NOMO-1 treated with DMSO at 0.1 percent for 48 hours (cell line): ENCODE data around the gene SLC45A3.
"Not testable (repeated sequence)": the region's sequence is repeated elsewhere in the genome, so short reads cannot be mapped to it uniquely, and the experiment has no call there.

ENCODE experiments used
- DNase-seq: peaks from one replicate; lab custom pipeline; 2025; ENCODE audit not compliant: unreplicated experiment; lab: John Stamatoyannopoulos, UW

SLC45A3 gene

GRCh38 chr1:205637854-205638468, 42.3 kb downstream of the SLC45A3 start:
- DNase-seq: no peak

DNA sequence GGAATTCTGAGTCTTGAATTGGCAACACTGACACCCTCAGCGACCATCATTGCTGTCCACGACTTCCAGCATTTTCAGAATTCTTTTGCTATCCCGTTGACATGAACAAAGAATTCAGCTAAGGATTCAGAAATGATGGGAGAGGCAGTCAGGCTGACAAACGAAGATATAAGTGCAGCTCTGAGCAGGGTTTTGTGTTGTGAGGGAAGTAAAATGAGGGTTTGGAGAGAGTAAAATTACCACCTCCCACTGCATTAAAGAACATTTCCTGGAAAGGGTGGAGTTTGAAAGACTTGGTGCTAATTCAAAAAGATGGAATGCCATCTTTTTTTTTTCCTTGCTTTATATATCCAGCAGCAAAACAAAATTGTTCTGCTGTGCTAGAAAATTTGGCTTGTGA, 43.6 kb downstream of the SLC45A3 start:
- DNase-seq: no peak

- DNase-seq: not testable (repeated sequence)
Observed at GRCh38 chr1:205636138-205636530, 44.2 kb downstream of the SLC45A3 start.

DNA sequence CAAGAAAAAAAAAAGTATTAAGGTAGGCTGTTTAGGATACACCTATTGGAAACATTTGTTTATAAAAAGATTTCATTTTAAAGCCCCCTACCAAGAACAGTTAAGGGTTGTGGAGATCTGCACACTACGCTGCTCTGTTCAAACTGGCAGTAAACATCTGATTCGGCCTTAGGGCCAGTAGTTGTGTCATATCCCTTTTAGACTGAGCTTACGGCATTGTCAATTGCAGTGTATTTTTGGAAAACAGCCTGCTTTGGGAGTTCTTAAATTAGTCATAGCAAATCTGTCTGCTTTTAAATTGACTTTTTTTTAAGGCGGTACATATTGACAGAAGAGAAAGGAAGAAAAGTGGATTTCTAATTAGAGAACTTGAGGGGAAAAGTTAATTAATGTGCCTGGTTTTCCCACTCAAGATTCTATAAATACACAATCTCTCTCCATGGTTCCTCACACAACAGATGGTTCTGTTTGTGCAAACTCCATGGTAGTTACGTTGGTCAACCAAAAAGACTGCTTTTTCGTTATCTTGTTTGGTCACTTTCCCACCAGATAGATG, 46.8 kb downstream of the SLC45A3 start:
- peak; percentile 30 for DNase-seq

- DNase-seq: no peak
Observed at GRCh38 chr1:205632669-205633169, 47.6 kb downstream of the SLC45A3 start.

DNA sequence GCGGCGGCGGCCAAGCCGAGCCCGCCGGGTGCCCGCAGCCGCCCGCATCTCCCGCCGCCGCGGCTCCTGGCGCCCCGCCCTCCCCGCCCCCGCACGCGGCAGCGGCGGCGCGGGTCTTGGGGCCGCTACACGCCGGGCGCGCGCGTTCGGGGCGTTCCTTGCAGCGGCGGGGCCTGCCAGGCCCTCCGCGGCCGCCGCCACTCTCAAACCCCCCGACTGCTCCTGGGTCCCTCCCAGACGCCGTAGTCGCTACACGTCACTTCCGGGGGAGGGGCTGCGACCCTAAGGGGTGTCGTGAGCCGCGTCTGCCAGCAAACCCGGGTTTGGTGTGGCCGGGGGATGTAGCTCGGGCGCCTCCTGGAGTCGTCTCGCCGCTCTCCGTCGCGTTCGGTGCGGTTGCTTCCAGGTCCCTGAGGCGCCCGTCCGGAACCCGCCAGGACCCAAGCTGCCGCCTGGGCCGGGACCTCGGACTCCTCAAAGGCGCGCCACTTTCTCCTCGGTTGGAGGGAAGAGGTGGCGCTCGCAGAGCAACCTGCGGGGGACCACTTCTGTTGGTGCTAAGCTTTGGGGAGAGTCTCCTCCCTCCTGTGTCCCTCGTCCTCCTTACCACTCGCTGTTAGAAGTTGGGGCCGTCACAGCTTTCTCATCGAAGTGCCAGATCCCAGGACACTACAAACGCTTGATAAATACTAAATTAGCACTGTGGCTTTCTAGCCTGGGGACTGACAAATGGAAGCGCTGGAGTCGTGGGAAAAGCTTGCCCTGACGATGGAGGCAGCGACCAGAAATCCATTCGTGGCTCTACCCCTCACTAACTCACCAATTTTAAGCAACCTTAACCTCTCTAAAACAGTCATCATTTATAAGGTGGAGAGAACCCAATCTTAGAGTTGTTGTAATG, 48.3 kb downstream of the SLC45A3 start, which contains the start of gene ELK4:
TSS of gene ELK4 (minus strand) at position 244 of the 901 bp plus-strand sequence. CDS start 8,129 bp downstream, outside the sequence.
- peak; percentile 94 for DNase-seq

- DNase-seq: peak; percentile 90
Observed at GRCh38 chr1:205631010-205631767, 49.1 kb downstream of the SLC45A3 start.

DNA sequence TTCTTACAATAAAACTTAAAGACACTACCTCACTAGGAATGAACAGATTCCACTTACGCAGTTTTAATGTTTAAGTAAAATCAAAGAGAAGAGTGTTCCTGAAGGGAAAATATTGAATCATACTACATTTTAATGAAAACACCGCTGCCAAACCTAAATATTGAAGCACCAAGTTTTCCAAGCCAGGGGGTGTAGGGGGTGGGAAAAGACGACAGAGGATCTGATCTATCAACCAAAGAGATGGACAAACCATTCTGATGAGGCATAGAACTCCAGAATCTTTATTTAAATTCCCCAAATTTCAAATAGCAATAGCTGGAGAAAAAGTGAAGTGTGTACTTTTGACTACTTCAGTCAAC, 49.7 kb downstream of the SLC45A3 start:
- DNase-seq: no peak

DNA sequence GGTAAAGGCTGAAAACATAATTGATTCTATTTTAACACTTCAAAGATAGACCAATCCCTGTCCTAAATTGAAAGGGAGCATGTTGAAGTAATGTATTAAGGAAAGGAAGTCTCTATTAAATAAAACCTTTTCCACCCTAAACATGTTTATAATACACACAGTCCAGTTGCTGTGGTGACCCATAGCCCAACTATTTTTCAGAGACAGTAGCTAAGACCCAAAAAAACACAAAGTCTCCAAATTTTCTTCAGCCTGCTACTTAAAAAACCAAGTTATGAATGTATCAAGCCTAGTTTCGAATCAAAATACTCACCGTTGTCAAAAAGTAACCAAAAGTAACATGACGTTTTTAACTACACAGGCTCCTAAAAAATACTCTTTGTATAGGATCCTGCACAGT, 50.1 kb downstream of the SLC45A3 start:
- no peak for DNase-seq

GRCh38 chr1:205629751-205630150, 50.6 kb downstream of the SLC45A3 start:
- DNase-seq: no peak

DNA sequence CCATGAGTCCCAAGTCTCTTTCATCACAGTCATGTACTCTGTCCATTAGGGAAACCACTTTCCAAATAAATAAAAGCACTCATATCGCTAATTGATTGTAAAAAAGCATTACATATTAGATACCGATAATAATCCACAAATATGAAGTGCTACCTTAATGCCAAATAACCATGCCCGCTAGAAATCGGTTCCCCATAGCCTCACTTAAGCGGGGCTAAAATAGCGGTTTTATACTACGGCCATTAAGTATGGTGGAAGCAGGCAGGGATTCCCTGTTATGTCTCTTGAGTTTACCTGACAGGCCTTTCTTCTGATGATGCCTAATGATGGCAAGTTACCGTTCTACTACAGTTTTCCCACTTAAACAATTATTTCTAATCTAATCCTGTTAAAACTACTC, 52.4 kb downstream of the SLC45A3 start:
- no peak for DNase-seq

DNA sequence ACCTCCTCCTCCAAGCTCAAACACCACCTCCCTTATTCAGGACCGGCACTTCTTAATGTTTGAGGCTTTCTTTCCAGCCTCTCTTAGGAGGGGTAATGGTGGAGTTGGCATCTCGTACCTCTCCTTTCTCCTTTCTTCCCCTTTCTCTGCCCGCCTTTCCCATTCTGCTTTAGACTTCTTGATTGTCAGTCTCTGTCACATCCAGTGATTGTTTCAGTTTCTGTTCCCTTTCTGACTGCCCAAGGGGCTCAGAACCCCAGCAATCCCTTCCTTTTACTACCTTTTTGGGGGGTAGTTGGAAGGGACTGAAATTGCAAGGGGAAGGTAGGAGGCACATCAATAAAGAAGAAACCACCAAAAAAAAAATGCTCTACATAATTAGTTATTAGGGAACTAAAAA, 54.1 kb downstream of the SLC45A3 start:
- DNase-seq: peak; percentile 64

GRCh38 chr1:205623646-205624045, 56.7 kb downstream of the SLC45A3 start:
- no peak for DNase-seq

DNA sequence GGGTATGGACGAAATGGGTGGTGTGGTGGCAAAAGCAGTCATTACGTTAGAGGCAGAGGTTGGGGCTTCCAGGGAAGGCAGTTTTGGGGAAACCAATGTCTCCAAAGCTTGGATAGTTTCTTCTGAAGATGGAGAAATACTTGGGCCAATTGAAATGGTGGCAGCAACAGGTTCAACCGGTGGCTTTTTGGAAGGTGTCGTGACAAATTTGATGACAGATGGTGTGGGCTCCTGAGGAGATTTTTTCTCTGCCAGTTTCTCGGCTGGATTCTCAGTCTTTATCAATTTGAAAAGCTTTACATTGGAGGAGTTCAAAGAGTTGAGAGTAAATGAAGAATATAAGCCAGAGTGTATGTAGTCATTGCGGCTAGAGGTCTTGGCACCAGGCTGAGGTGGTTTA, 60.0 kb downstream of the SLC45A3 start:
- DNase-seq: no peak

DNA sequence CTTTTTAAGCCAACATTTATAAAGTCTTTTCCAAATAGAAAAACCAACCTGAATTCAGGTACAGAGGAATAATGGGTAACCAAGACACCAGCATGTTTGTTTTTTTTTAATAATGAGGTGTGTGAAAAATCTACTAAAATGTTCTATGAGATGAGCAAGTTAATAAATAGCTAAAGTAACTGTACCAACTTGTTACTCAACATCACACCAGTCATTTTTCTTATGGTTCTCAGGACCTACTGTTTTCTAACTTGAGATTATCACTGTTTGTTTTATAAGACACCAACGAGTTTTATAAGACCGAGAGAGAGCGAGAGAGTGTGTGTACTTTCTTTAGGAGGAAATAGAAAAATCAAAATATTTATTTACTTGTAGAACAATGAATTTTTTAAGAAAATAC, 60.9 kb downstream of the SLC45A3 start:
- no peak for DNase-seq

GRCh38 chr1:205616563-205617293, 63.6 kb downstream of the SLC45A3 start:
- DNase-seq: no peak

DNA sequence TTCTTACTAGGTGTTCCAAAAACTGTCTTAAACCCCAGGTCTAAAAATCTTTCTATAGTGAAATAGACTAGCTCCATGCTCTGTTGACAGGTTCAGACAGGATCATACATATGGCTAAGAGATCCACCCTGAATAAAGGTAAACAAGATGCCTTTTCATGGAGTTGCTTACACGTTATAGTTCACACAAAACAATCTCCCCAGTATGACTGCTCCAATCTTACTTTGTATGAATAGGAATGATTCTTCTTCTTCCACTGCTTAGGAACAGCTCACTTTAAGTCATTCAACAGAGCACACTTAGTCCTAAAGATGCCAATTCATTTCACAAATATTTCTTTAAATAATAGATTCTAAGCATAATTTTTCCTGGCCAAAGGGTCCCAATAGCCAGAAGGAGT, 64.5 kb downstream of the SLC45A3 start:
- no peak for DNase-seq

- no peak for DNase-seq
Observed at GRCh38 chr1:205613854-205614412, 66.4 kb downstream of the SLC45A3 start.

DNA sequence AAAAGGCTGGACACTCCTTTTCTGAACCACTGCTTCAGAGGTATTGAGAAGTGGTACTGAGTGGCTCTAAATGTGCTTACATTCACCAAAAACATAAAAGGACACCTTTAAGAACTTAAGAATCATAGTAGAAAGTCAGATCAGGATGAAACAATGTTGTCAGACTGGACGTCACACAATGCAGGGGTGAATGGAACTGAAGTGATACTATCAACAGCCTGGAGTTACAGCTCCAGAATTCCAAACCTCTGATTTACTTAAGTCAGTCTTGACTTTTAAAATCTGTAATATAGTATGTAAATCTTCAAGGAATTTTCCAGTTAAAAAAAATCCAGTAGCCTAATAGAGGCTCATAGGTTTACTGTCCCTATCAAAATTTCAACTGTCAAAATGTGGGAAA, 67.8 kb downstream of the SLC45A3 start:
- no peak for DNase-seq

DNA sequence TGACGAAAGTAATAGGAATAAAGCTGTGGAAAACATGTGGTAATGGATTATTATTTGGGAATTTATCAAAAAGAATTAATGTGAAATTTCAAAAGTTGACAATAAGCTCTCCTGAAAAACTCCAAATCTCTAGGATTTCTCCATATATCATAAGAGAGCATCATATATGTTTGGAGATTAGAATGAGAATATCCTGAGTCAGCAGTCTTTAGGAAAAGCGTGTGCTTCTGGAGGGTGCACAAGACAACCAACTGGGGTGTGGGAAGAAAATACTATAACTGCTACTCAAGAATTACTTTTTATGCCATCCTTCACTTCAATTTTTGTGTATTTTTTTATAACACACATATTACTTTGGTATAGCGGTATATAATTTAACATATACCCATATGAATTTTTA, 68.2 kb downstream of the SLC45A3 start:
- no peak for DNase-seq
